Neural progenitor cell (in vitro differentiated cells): ENCODE data around the gene SLCO3A1. TPM values are rescaled to one million over a fixed set of nuclear protein-coding genes. Genes with fewer than 3 reads are reported as not detected.
"Not testable (repeated sequence)": the region's sequence is repeated elsewhere in the genome, so short reads cannot be mapped to it uniquely, and the experiment has no call there.

Experiments used
- DNase-seq: peaks from one replicate; pipeline ENCODE4 v3.0.0-alpha.2; 2016; ENCODE audit warnings: low spot score
- H2AFZ ChIP-seq: fragments of 200-600 bp; sonication (generic); replicated peaks from 2 replicates; pipeline ENCODE4 v1.6.1; 2016; ENCODE audit warnings: antibody characterized with exemption
- H3F3A ChIP-seq: fragments of 200-600 bp; sonication (generic); 2 replicates; pipeline ENCODE4 v1.6.1; 2016; ENCODE audit warnings: antibody characterized with exemption, low read depth
- H3K27ac ChIP-seq: fragments of 200-600 bp; sonication (generic); 2 replicates; pipeline ENCODE4 v1.5.1; 2016; ENCODE audit warnings: mild to moderate bottlenecking
- H3K27me3 ChIP-seq: fragments of 200-600 bp; sonication (generic); 2 replicates; pipeline ENCODE4 v1.6.1; 2016; ENCODE audit warnings: mild to moderate bottlenecking, moderate library complexity
- H3K36me3 ChIP-seq: fragments of 200-600 bp; sonication (generic); 2 replicates; pipeline ENCODE4 v1.5.1; 2016
- H3K4me1 ChIP-seq: fragments of 200-600 bp; sonication (generic); 2 replicates; pipeline ENCODE4 v1.6.1; 2016; ENCODE audit warnings: mixed run types
- H3K4me2 ChIP-seq: fragments of 200-600 bp; sonication (generic); 2 replicates; pipeline ENCODE4 v1.6.1; 2016
- H3K4me3 ChIP-seq: fragments of 200-600 bp; sonication (generic); 2 replicates; pipeline ENCODE4 v1.5.1; 2016
- H3K79me2 ChIP-seq: fragments of 200-600 bp; sonication (generic); 2 replicates; pipeline ENCODE4 v1.6.1; 2016; ENCODE audit warnings: low read depth
- H3K9ac ChIP-seq: fragments of 200-600 bp; sonication (generic); 2 replicates; pipeline ENCODE4 v1.6.1; 2016
- H3K9me3 ChIP-seq: fragments of 200-600 bp; sonication (generic); 2 replicates; pipeline ENCODE4 v1.5.1; 2016; ENCODE audit warnings: low read depth
- H4K20me1 ChIP-seq: fragments of 200-600 bp; sonication (generic); 2 replicates; pipeline ENCODE4 v1.6.1; 2016; ENCODE audit warnings: low read depth
- H3K27ac Mint-ChIP-seq: 3 replicates; pipeline ENCODE4 v1.8.0; 2021; ENCODE audit warnings: mixed read lengths
- H3K27me3 Mint-ChIP-seq: 2 replicates; pipeline ENCODE4 v1.8.0; 2022; ENCODE audit warnings: low read depth, mild to moderate bottlenecking, inconsistent platforms, moderate library complexity, mixed read lengths; ENCODE audit not compliant: insufficient read depth
- H3K36me3 Mint-ChIP-seq: 3 replicates; pipeline ENCODE4 v1.8.0; 2021; ENCODE audit warnings: mixed read lengths
- H3K4me1 Mint-ChIP-seq: 3 replicates; pipeline ENCODE4 v1.8.0; 2021; ENCODE audit warnings: mixed read lengths
- H3K4me3 Mint-ChIP-seq: 3 replicates; pipeline ENCODE4 v1.8.0; 2021; ENCODE audit warnings: mild to moderate bottlenecking, moderate library complexity, mixed read lengths
- H3K9me3 Mint-ChIP-seq: 3 replicates; pipeline ENCODE4 v1.8.0; 2020; ENCODE audit warnings: mixed read lengths
- CTCF ChIP-seq: fragments of 200-600 bp; sonication (generic); IDR thresholded peaks from 2 replicates; pipeline ENCODE4 v1.5.1; 2017; ENCODE audit warnings: antibody characterized with exemption, mild to moderate bottlenecking
- EZH2 ChIP-seq: fragments of 200-600 bp; sonication (generic); IDR thresholded peaks from 2 replicates; pipeline ENCODE4 v1.6.1; 2017; ENCODE audit warnings: antibody characterized with exemption, mild to moderate bottlenecking, moderate library complexity
- EZH2phosphoT487 ChIP-seq: fragments of 200-600 bp; sonication (generic); IDR thresholded peaks from 2 replicates; pipeline ENCODE4 v1.6.1; 2017; ENCODE audit warnings: antibody characterized with exemption
- total RNA-seq: library from RNA; depleted of rRNA; stranded (reverse); fragments of >200 nt; gene quantifications from 2 replicates; pipeline ENCODE4 v1.2.3, GENCODE V29; 2015; ENCODE audit warnings: low replicate concordance

The SLCO3A1 gene
- total RNA-seq, 1 donor from 2014 or later: 6.6 TPM

GRCh38 chr15:92069308-92070250 is 216.1 kb downstream of the SLCO3A1 start:
- Histone ChIP-seq H2AFZ (no peak overlapping the region), H3F3A (no peaks in the 10 kb centered on the region), H3K79me2 (no peaks in the 10 kb centered on the region), H3K36me3 (no peaks in the 10 kb centered on the region), H3K9me3 (no peaks in the 10 kb centered on the region), H3K4me1 (peaks cover 11% of the 10 kb centered on the region), H3K27ac (no peak overlapping the region), H3K4me2 (no peak overlapping the region), H3K4me3 (no peak overlapping the region), H3K9ac (no peak overlapping the region), H4K20me1 (no peaks in the 10 kb centered on the region), H3K27me3 (no peaks in the 10 kb centered on the region)
- Mint-ChIP-seq H3K9me3 (no peaks in the 10 kb centered on the region), H3K36me3 (no peaks in the 10 kb centered on the region), H3K27ac (no peak overlapping the region), H3K27me3 (peaks cover 2% of the 10 kb centered on the region), H3K4me1 (peaks cover 3% of the 10 kb centered on the region), H3K4me3 (no peak overlapping the region)
- DNase-seq: no peak
- TF ChIP-seq EZH2phosphoT487: no peak
- TF ChIP-seq CTCF: no peak
- TF ChIP-seq EZH2: no peak

- H3K9ac ChIP-seq, H2AFZ ChIP-seq, H3K9me3 Mint-ChIP-seq, H3K27me3 Mint-ChIP-seq, H3K9me3 ChIP-seq, DNase-seq, H3K27ac ChIP-seq, H3K36me3 ChIP-seq, H3K4me3 Mint-ChIP-seq, H3F3A ChIP-seq, H3K27ac Mint-ChIP-seq, H3K4me1 Mint-ChIP-seq, H3K79me2 ChIP-seq, H3K4me3 ChIP-seq, H3K27me3 ChIP-seq, H4K20me1 ChIP-seq, H3K4me2 ChIP-seq, H3K36me3 Mint-ChIP-seq: not testable (repeated sequence)
- peaks cover 11% of the 10 kb centered on the region for H3K4me1 ChIP-seq
Measured at GRCh38 chr15:92070251-92070650, 216.7 kb downstream of the SLCO3A1 start.

- peaks cover 11% of the 10 kb centered on the region for H3K4me1 ChIP-seq
- no peak for DNase-seq
- Mint-ChIP-seq H3K27ac (no peak overlapping the region), H3K4me3 (no peak overlapping the region), H3K27me3 (peaks cover 2% of the 10 kb centered on the region), H3K9me3 (no peaks in the 10 kb centered on the region), H3K4me1 (peaks cover 3% of the 10 kb centered on the region), H3K36me3 (no peaks in the 10 kb centered on the region)
- TF ChIP-seq EZH2 (no peak), CTCF (no peak), EZH2phosphoT487 (no peak)
- no peaks in the 10 kb centered on the region for H3F3A ChIP-seq
- H3K36me3 ChIP-seq: no peaks in the 10 kb centered on the region
- no peak overlapping the region for H3K27ac ChIP-seq
- H3K4me2 ChIP-seq: no peak overlapping the region
- H2AFZ ChIP-seq: no peak overlapping the region
- no peaks in the 10 kb centered on the region for H4K20me1 ChIP-seq
- H3K27me3 ChIP-seq: no peaks in the 10 kb centered on the region
- H3K9ac ChIP-seq: no peak overlapping the region
- H3K79me2 ChIP-seq: no peaks in the 10 kb centered on the region
- no peaks in the 10 kb centered on the region for H3K9me3 ChIP-seq
- H3K4me3 ChIP-seq: no peak overlapping the region
Measured at GRCh38 chr15:92071045-92071634, 217.6 kb downstream of the SLCO3A1 start.
